HEK293 (cell line): ENCODE results near the gene SNTA1.
A peak's percentile ranks its signal among the peaks of the same experiment; 100 is the strongest.
"Not testable (repeated sequence)": the region's sequence is repeated elsewhere in the genome, so short reads cannot be mapped to it uniquely, and the experiment has no call there.

Source experiments
- YY1 ChIP-seq: fragments of 450-650 bp; formaldehyde crosslinking; IDR thresholded peaks from 2 replicates; pipeline ENCODE4 v1.5.1; 2018; ENCODE audit warnings: missing biosample characterization, missing genetic modification characterization
- ZBTB20 ChIP-seq: fragments of 450-650 bp; formaldehyde crosslinking; IDR thresholded peaks from 2 replicates; pipeline ENCODE4 v1.5.1; 2016; ENCODE audit warnings: missing biosample characterization, missing genetic modification characterization
- ZNF121 ChIP-seq: fragments of 450-650 bp; formaldehyde crosslinking; IDR thresholded peaks from 2 replicates; pipeline ENCODE4 v1.5.1; 2016; ENCODE audit warnings: missing biosample characterization, missing genetic modification characterization
- ZNF274 ChIP-seq, 2 experiments: fragments of 200-500 bp in 1 of 2; fragments of 450-650 bp in 1 of 2; sonication (Bioruptor generic) in 1 of 2; formaldehyde crosslinking in 1 of 2; IDR thresholded peaks; 2 replicates each; pipeline versions ENCODE4 v1.5.1 to v1.6.1; 2014 to 2016; ENCODE audit warnings: borderline replicate concordance in 1 of 2, inconsistent platforms in 1 of 2, low read length in 1 of 2, missing biosample characterization in 1 of 2, missing genetic modification characterization in 1 of 2
- ZNF394 ChIP-seq: fragments of 450-650 bp; formaldehyde crosslinking; IDR thresholded peaks from 2 replicates; pipeline ENCODE4 v1.5.1; 2016; ENCODE audit warnings: missing biosample characterization, missing genetic modification characterization, mild to moderate bottlenecking, moderate library complexity, borderline replicate concordance
- ZNF623 ChIP-seq: fragments of 450-650 bp; formaldehyde crosslinking; IDR thresholded peaks from 2 replicates; pipeline ENCODE4 v1.5.1; 2016; ENCODE audit warnings: missing biosample characterization, missing genetic modification characterization
- ZNF777 ChIP-seq: fragments of 450-650 bp; formaldehyde crosslinking; IDR thresholded peaks from 2 replicates; pipeline ENCODE4 v1.5.1; 2017; ENCODE audit warnings: missing biosample characterization, missing genetic modification characterization, borderline replicate concordance
- TF ChIP-seq, protein P1 (sequence below): fragments of 450-650 bp; formaldehyde crosslinking; IDR thresholded peaks from 2 replicates; pipeline ENCODE4 v1.5.1; 2016; ENCODE audit warnings: missing biosample characterization, missing genetic modification characterization
- TF ChIP-seq, protein P2 (sequence below): fragments of 450-650 bp; formaldehyde crosslinking; IDR thresholded peaks from 2 replicates; pipeline ENCODE4 v1.5.1; 2016; ENCODE audit warnings: missing biosample characterization, missing genetic modification characterization
- TF ChIP-seq, protein P3 (sequence below): fragments of 450-650 bp; formaldehyde crosslinking; IDR thresholded peaks from 2 replicates; pipeline ENCODE4 v1.5.1; 2016; ENCODE audit warnings: missing biosample characterization, missing genetic modification characterization, low read depth

DNA sequence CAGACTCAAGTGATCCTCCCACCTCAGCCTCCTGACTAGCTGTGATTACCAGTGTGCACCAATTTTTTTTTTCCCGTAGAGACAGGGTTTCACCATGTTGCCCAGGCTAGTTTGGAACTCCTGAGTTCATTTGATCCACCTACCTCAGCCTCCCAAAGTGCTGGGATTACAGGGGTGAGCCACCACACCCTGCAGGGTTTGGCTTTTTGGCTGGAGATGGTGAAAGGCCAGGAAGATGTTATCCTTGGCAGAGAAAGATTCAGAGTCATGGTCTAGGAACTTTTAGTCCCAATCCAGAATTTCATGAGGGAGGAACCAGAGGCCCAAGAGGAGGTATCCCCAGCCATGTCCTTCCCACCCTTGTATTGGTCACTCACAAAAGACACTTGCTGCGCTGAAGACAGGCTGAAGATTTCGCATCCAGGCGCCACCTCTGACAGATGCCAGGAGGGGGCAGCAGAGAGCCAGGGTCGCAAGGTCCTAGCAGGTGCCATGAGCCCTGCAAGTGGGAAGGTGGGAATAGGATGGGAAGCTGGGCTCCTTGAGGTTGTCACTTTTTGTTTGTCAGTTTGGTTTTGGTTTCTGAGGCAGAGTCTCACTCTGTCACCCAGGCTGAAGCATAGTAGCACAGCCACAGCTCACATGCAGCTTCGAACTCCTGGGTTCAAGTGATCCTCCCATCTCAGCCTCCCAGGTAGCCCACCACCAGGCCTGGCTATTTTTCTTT lies 13.5 kb upstream of the SNTA1 start:
- TF ChIP-seq, protein P1, sequence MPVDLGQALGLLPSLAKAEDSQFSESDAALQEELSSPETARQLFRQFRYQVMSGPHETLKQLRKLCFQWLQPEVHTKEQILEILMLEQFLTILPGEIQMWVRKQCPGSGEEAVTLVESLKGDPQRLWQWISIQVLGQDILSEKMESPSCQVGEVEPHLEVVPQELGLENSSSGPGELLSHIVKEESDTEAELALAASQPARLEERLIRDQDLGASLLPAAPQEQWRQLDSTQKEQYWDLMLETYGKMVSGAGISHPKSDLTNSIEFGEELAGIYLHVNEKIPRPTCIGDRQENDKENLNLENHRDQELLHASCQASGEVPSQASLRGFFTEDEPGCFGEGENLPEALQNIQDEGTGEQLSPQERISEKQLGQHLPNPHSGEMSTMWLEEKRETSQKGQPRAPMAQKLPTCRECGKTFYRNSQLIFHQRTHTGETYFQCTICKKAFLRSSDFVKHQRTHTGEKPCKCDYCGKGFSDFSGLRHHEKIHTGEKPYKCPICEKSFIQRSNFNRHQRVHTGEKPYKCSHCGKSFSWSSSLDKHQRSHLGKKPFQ (tag by site-specific recombination): peak; percentile 64
- not testable (repeated sequence) for TF ChIP-seq ZNF274 (IDR thresholded peaks at IDR 0.05; ENCODE audit: low read length); ZNF274 (tag by site-specific recombination; IDR thresholded peaks at IDR 0.05; ENCODE audit: borderline replicate concordance); ZBTB20; ZNF121 (tag by site-specific recombination); ZNF394 (tag by site-specific recombination); YY1; ZNF623; ZNF777 (tag by site-specific recombination)
- TF ChIP-seq, protein P2, sequence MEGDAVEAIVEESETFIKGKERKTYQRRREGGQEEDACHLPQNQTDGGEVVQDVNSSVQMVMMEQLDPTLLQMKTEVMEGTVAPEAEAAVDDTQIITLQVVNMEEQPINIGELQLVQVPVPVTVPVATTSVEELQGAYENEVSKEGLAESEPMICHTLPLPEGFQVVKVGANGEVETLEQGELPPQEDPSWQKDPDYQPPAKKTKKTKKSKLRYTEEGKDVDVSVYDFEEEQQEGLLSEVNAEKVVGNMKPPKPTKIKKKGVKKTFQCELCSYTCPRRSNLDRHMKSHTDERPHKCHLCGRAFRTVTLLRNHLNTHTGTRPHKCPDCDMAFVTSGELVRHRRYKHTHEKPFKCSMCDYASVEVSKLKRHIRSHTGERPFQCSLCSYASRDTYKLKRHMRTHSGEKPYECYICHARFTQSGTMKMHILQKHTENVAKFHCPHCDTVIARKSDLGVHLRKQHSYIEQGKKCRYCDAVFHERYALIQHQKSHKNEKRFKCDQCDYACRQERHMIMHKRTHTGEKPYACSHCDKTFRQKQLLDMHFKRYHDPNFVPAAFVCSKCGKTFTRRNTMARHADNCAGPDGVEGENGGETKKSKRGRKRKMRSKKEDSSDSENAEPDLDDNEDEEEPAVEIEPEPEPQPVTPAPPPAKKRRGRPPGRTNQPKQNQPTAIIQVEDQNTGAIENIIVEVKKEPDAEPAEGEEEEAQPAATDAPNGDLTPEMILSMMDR (tag by site-specific recombination): peak; percentile 90
- TF ChIP-seq, protein P3, sequence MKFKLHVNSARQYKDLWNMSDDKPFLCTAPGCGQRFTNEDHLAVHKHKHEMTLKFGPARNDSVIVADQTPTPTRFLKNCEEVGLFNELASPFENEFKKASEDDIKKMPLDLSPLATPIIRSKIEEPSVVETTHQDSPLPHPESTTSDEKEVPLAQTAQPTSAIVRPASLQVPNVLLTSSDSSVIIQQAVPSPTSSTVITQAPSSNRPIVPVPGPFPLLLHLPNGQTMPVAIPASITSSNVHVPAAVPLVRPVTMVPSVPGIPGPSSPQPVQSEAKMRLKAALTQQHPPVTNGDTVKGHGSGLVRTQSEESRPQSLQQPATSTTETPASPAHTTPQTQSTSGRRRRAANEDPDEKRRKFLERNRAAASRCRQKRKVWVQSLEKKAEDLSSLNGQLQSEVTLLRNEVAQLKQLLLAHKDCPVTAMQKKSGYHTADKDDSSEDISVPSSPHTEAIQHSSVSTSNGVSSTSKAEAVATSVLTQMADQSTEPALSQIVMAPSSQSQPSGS (tag by site-specific recombination): not testable (repeated sequence)
